Activated CD4-positive, alpha-beta T cell treated with anti-CD3 and anti-CD28 coated beads, Interleukin-2, amount 50 U/mL, for 1 hour (primary cell): Measurements from ENCODE around the gene ADAM12.

Experiments used
- DNase-seq: peaks from one replicate; pipeline ENCODE4 v3.0.0-alpha.2; 2020

ADAM12 gene

GRCh38 chr10:126133082-126133620 lies 255.1 kb downstream of the ADAM12 start:
- no peak for DNase-seq

- no peak for DNase-seq
Measured at GRCh38 chr10:126131341-126131740, 256.9 kb downstream of the ADAM12 start.

GRCh38 chr10:126130271-126130710 lies 258.0 kb downstream of the ADAM12 start:
- no peak for DNase-seq

- no peak for DNase-seq
Measured at GRCh38 chr10:126129026-126129425, 259.3 kb downstream of the ADAM12 start.

GRCh38 chr10:126128581-126128980 lies 259.7 kb downstream of the ADAM12 start:
- DNase-seq: no peak

- DNase-seq: no peak
Measured at GRCh38 chr10:126127481-126128029, 260.7 kb downstream of the ADAM12 start.

- no peak for DNase-seq
Measured at GRCh38 chr10:126126866-126127265, 261.4 kb downstream of the ADAM12 start.

GRCh38 chr10:126126023-126126422 lies 262.3 kb downstream of the ADAM12 start:
- DNase-seq: no peak

GRCh38 chr10:126124668-126125349 lies 263.5 kb downstream of the ADAM12 start:
- no peak for DNase-seq

- DNase-seq: no peak
Measured at GRCh38 chr10:126124046-126124445, 264.2 kb downstream of the ADAM12 start.

GRCh38 chr10:126123466-126123865 lies 264.8 kb downstream of the ADAM12 start:
- no peak for DNase-seq

GRCh38 chr10:126122881-126123280 lies 265.4 kb downstream of the ADAM12 start:
- no peak for DNase-seq

GRCh38 chr10:126119599-126119998 lies 268.7 kb downstream of the ADAM12 start:
- no peak for DNase-seq

GRCh38 chr10:126118476-126118875 lies 269.8 kb downstream of the ADAM12 start:
- DNase-seq: no peak

GRCh38 chr10:126117196-126117595 lies 271.1 kb downstream of the ADAM12 start:
- DNase-seq: no peak

- DNase-seq: no peak
Measured at GRCh38 chr10:126115886-126116285, 272.4 kb downstream of the ADAM12 start.

- DNase-seq: no peak
Measured at GRCh38 chr10:126114884-126115555, 273.3 kb downstream of the ADAM12 start.

GRCh38 chr10:126111516-126111915 lies 276.8 kb downstream of the ADAM12 start:
- DNase-seq: no peak

- no peak for DNase-seq
Measured at GRCh38 chr10:126110489-126111180, 277.6 kb downstream of the ADAM12 start.

GRCh38 chr10:126109893-126110292 lies 278.4 kb downstream of the ADAM12 start:
- DNase-seq: no peak

GRCh38 chr10:126108693-126109092 lies 279.6 kb downstream of the ADAM12 start:
- DNase-seq: no peak

GRCh38 chr10:126104767-126105166 lies 283.5 kb downstream of the ADAM12 start:
- no peak for DNase-seq

GRCh38 chr10:126102636-126103035 lies 285.6 kb downstream of the ADAM12 start:
- no peak for DNase-seq
